Iris pigment epithelial cell (primary cell): ENCODE measurements around the gene NET1.

Experiments used
- DNase-seq: peaks from one replicate; pipeline ENCODE4 v3.0.0-alpha.2; 2011; ENCODE audit warnings: low read depth

Gene NET1

DNA sequence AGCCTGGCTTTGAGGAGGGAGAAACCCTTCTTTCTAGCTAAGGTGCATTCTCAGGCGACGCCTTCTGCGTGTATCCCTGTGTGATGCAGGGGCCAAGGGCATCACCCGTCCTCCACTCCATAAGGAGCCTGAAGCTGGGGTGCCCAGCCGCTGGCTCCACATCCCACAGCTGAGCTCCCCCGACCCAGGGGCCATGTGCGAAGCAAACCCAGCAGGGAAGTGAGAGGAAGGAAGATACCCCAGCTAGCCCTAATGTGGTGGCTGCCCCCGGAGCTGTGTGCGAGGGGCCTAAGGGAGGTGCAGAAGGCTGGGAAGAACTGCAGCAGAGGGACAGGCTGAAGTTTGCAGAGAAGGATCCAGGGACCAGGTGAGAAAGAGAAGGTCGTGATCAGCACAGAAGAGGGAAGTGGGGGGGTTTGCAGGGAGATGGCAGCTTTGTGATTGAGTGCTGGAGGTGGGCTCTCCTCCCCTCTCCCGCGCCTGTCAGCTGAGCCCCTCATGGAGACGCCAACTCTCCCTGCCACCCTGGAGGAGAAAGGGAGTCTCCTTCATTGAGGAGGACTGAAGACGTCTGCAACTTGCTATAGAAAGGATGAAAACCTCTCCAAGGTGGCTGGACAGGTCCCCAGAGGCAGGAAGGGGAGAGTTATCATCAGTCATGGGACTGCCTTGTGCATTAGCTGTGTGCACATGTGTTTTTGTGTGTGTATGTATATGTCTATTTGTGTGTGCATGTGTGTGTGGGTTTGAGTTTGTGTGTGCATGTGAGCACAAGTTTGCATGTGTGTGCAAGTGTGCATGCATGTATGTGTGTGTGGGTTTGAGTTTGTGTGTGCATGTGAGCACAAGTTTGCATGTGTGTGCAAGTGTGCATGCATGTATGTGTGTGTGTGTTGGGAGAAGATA lies 90.5 kb downstream of the NET1 start:
- DNase-seq = no peak

- DNase-seq = no peak
Observed at GRCh38 chr10:5503477-5503835, 91.1 kb downstream of the NET1 start.

GRCh38 chr10:5504146-5505072 lies 92.1 kb downstream of the NET1 start:
- no peak for DNase-seq

- no peak for DNase-seq
Observed at GRCh38 chr10:5506246-5506645, 93.9 kb downstream of the NET1 start.

- no peak for DNase-seq
Observed at GRCh38 chr10:5506751-5507648, 94.6 kb downstream of the NET1 start.

- no peak for DNase-seq
Observed at GRCh38 chr10:5507649-5508131, 95.3 kb downstream of the NET1 start.

DNA sequence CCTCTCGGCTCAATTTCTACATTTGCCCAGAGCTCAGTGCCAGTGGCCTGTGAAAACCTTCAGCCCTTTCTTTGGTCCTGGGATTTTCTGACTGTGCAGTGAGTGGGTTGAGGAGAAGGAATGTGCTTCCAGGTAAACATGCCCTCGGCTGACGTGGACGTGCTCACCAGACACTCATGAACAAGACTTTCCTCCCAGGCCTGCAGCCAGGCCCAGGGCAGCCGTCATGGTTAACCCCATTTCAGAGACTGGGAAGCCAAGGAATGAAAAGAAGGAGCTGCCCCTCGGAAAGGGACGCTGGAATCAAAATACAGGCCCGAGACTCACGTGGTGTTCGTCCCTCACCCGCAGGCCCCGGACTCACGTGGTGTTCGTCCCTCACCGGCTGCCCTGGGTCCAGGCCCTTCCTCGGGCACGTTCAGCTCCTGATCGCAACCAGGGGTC lies 95.8 kb downstream of the NET1 start:
- no peak for DNase-seq
